Smooth muscle cell (in vitro differentiated cells): Measurements from ENCODE around the gene IRAK3. TPM values are rescaled to one million over a fixed set of nuclear protein-coding genes. Genes with fewer than 3 reads are reported as not detected.
A peak's percentile ranks its signal among the peaks of the same experiment; 100 is the strongest.
"Not testable (repeated sequence)": the region's sequence is repeated elsewhere in the genome, so short reads cannot be mapped to it uniquely, and the experiment has no call there.

Experiments
- DNase-seq: peaks from one replicate; lab custom pipeline; 2025; ENCODE audit not compliant: unreplicated experiment; lab: John Stamatoyannopoulos, UW
- H2AFZ ChIP-seq: fragments of 200-600 bp; sonication (generic); 2 replicates; pipeline ENCODE4 v1.6.0; 2016; ENCODE audit warnings: antibody characterized with exemption, low read depth, mild to moderate bottlenecking
- H3F3A ChIP-seq: fragments of 200-600 bp; sonication (generic); 2 replicates; pipeline ENCODE4 v1.6.0; 2017; ENCODE audit warnings: antibody characterized with exemption, low read depth
- H3K27ac ChIP-seq: fragments of 200-600 bp; sonication (generic); 2 replicates; pipeline ENCODE4 v1.5.1; 2016; ENCODE audit warnings: low read depth, mild to moderate bottlenecking
- H3K27me3 ChIP-seq: fragments of 200-600 bp; sonication (generic); 2 replicates; pipeline ENCODE4 v1.6.1; 2016; ENCODE audit warnings: low read depth, mild to moderate bottlenecking
- H3K36me3 ChIP-seq: fragments of 200-600 bp; sonication (generic); 2 replicates; pipeline ENCODE4 v1.5.1; 2016; ENCODE audit warnings: low read depth
- H3K4me1 ChIP-seq: fragments of 200-600 bp; sonication (generic); 2 replicates; pipeline ENCODE4 v1.5.1; 2016; ENCODE audit warnings: low read depth
- H3K4me2 ChIP-seq: fragments of 200-600 bp; sonication (generic); 2 replicates; pipeline ENCODE4 v1.6.0; 2016; ENCODE audit warnings: mild to moderate bottlenecking
- H3K4me3 ChIP-seq: fragments of 200-600 bp; sonication (generic); 2 replicates; pipeline ENCODE4 v1.5.1; 2016; ENCODE audit warnings: mild to moderate bottlenecking
- H3K79me2 ChIP-seq: fragments of 200-600 bp; sonication (generic); 2 replicates; pipeline ENCODE4 v1.6.0; 2016; ENCODE audit warnings: low read depth, mild to moderate bottlenecking
- H3K9ac ChIP-seq: fragments of 200-600 bp; sonication (generic); 2 replicates; pipeline ENCODE4 v1.6.0; 2016; ENCODE audit warnings: low read depth
- H3K9me3 ChIP-seq: fragments of 200-600 bp; sonication (generic); replicated peaks from 2 replicates; pipeline ENCODE4 v1.5.1; 2016; ENCODE audit warnings: low read depth
- H4K20me1 ChIP-seq: fragments of 200-600 bp; sonication (generic); 2 replicates; pipeline ENCODE4 v1.6.0; 2016; ENCODE audit warnings: low read depth
- CTCF ChIP-seq: fragments of 200-600 bp; sonication (generic); IDR thresholded peaks from 2 replicates; pipeline ENCODE4 v1.5.1; 2017; ENCODE audit warnings: borderline replicate concordance, mild to moderate bottlenecking, antibody characterized with exemption; ENCODE audit not compliant: insufficient read depth, poor library complexity, severe bottlenecking
- WGBS: methylation state at CpG from one replicate; pipeline ENCODE4 v1.1.7; 2016; ENCODE audit warnings: low lambda C conversion rate; 5-methylcytosine and 5-hydroxymethylcytosine counted together
- polyA plus RNA-seq: library from polyadenylated mRNA; unstranded; fragments of >200 nt; fragmentation: Nextera tagmentation; extraction: Ambion mirVana; gene quantifications from 2 replicates; pipeline ENCODE4 v1.2.1, GENCODE V29; 2016
- total RNA-seq: library from RNA; depleted of rRNA; stranded (reverse); fragments of >200 nt; gene quantifications from 2 replicates; pipeline ENCODE4 v1.2.3, GENCODE V29; 2014

IRAK3 gene
- total and polyA plus RNA-seq, 2 experiments from 2014 or later, result 2.4 to 5.3 TPM

GRCh38 chr12:66301944-66302826 is 113.2 kb downstream of the IRAK3 start, which contains the start of gene HELB:
TSS of gene HELB (plus strand) at chr12:66302493. CDS start at chr12:66302604, 111 bp downstream.
- H3K4me2 ChIP-seq, result peak within 1 kb of the TSS; percentile 97
- H3F3A ChIP-seq, result no peaks in the 10 kb centered on the region
- peak within 1 kb of the TSS; percentile 99 for H2AFZ ChIP-seq
- peaks cover 16% of the 10 kb centered on the region for H3K27me3 ChIP-seq
- no peaks in the 10 kb centered on the region for H3K9me3 ChIP-seq
- 2% methylated on average over 44 of the region's 45 CpGs for WGBS
- peak; percentile 89 for DNase-seq
- no peaks in the 10 kb centered on the region for H3K79me2 ChIP-seq
- H3K4me1 ChIP-seq, result peaks cover 14% of the 10 kb centered on the region
- peak within 1 kb of the TSS; percentile 61 for H3K27ac ChIP-seq
- H3K36me3 ChIP-seq, result no peaks in the 10 kb centered on the region
- H4K20me1 ChIP-seq, result no peaks in the 10 kb centered on the region
- H3K9ac ChIP-seq, result peak within 1 kb of the TSS; percentile 75
- no peak for TF ChIP-seq CTCF
- H3K4me3 ChIP-seq, result peak within 1 kb of the TSS; percentile 89

GRCh38 chr12:66302827-66303169 is 113.8 kb downstream of the IRAK3 start:
- Histone ChIP-seq H3K27ac (peak overlapping the region; percentile 61), H3K79me2 (no peaks in the 10 kb centered on the region), H3K4me2 (peak overlapping the region; percentile 97), H3K9me3 (no peaks in the 10 kb centered on the region), H3K36me3 (no peaks in the 10 kb centered on the region), H4K20me1 (no peaks in the 10 kb centered on the region), H3K9ac (peak overlapping the region; percentile 75), H2AFZ (peak overlapping the region; percentile 99), H3K27me3 (peaks cover 16% of the 10 kb centered on the region), H3K4me3 (peak overlapping the region; percentile 89), H3F3A (no peaks in the 10 kb centered on the region), H3K4me1 (peaks cover 14% of the 10 kb centered on the region)
- 19% methylated on average over 6 of the region's 6 CpGs for WGBS
- no peak for DNase-seq
- no peak for TF ChIP-seq CTCF

- peak overlapping the region; percentile 89 for H3K4me3 ChIP-seq
- WGBS, result 85% methylated on average over 14 of the region's 14 CpGs
Measured at GRCh38 chr12:66303316-66303804, 114.3 kb downstream of the IRAK3 start.

More at GRCh38 chr12:66303316-66303804, 114.3 kb downstream of the IRAK3 start:
- DNase-seq, H4K20me1 ChIP-seq, H3K79me2 ChIP-seq, H3F3A ChIP-seq, H3K27ac ChIP-seq, H3K36me3 ChIP-seq, H3K9me3 ChIP-seq: not testable (repeated sequence)
- Histone ChIP-seq H3K9ac (peak overlapping the region; percentile 75), H3K4me1 (peaks cover 14% of the 10 kb centered on the region), H2AFZ (peak overlapping the region; percentile 99), H3K4me2 (peak overlapping the region; percentile 97), H3K27me3 (peaks cover 16% of the 10 kb centered on the region)

Other genes starting within 250 kb of the IRAK3 start
- gene LLPH, start 58.5 kb upstream of the IRAK3 start, total RNA-seq, result 9.2 and 15.6 TPM in 2 replicates
- 33.1 and 39.7 TPM in 2 replicates for gene LLPH, start 58.5 kb upstream of the IRAK3 start, polyA plus RNA-seq
- 103 and 153 TPM in 2 replicates for gene TMBIM4, start 19.2 kb upstream of the IRAK3 start, total RNA-seq
- 93.3 and 97.9 TPM in 2 replicates for gene TMBIM4, start 19.2 kb upstream of the IRAK3 start, polyA plus RNA-seq
- gene HELB, start 113.3 kb downstream of the IRAK3 start, total RNA-seq, result 4.8 and 5.7 TPM in 2 replicates
- 1.2 and 1.9 TPM in 2 replicates for gene HELB, start 113.3 kb downstream of the IRAK3 start, polyA plus RNA-seq